Activated CD8-positive, alpha-beta memory T cell treated with anti-CD3 and anti-CD28 coated beads, Interleukin-2, amount 50 U/mL, for 24 hours (primary cell): ENCODE data around the gene CRABP2.
A peak's percentile ranks its signal among the peaks of the same experiment; 100 is the strongest.

Experiments used
- DNase-seq: peaks from one replicate; pipeline ENCODE4 v3.0.0-alpha.2; 2020; ENCODE audit errors: extremely low read depth

The CRABP2 gene

GRCh38 chr1:156705321-156705917 lies at the start of gene CRABP2:
TSS of gene CRABP2 (minus strand) at chr1:156705583. CDS start at chr1:156705446, 137 bp downstream.
- DNase-seq, result no peak

GRCh38 chr1:156754219-156754618 lies 48.8 kb upstream of the CRABP2 start:
- no peak for DNase-seq

- no peak for DNase-seq
These were observed 47.6 kb upstream of the CRABP2 start for GRCh38 chr1:156752843-156753482.

- peak; percentile 93 for DNase-seq
These were observed 46.5 kb upstream of the CRABP2 start for GRCh38 chr1:156751757-156752481.

- no peak for DNase-seq
These were observed 46.0 kb upstream of the CRABP2 start, which contains the start of gene HDGF for GRCh38 chr1:156751451-156751756. TSS of gene HDGF (minus strand) at chr1:156751675. CDS start at chr1:156751429, 246 bp downstream.

GRCh38 chr1:156750711-156751450 lies 45.5 kb upstream of the CRABP2 start:
- DNase-seq, result no peak

- DNase-seq, result no peak
These were observed 44.8 kb upstream of the CRABP2 start for GRCh38 chr1:156750191-156750672.

DNA sequence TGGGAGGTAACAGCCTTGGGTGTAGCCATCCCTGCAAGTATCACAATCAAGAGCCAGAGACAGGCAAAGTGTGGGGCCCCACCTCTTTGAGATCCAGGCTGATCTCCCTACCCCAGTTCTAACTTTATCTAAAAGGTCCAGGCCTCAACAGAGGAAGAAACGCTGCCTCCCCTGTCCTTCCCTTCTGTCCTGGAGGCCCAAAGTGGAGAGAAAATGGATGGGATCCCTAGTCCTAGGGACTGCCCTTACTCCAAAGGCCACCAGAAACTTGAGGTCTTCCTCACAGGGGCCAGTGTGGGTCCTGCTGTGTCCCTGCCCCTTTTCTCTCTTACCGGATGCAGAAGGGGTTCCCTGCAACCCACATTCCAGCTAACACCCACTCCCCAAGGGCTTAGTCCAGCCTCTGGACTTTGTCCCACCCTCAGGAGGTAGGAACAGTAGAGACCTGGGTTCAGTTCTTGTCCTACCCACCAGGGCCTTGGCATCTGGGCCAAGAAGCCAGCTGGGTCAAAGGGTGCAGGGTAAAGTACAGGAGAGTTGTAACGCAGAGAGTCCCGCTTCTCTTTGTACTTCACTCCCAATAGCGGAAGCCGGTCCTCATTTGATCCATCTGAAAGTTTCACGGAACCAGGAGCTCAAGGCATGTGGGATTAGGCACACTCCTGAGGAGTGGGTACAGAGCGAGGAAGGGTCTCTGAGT lies 44.2 kb upstream of the CRABP2 start:
- no peak for DNase-seq

GRCh38 chr1:156748670-156749418 lies 43.5 kb upstream of the CRABP2 start:
- no peak for DNase-seq

DNA sequence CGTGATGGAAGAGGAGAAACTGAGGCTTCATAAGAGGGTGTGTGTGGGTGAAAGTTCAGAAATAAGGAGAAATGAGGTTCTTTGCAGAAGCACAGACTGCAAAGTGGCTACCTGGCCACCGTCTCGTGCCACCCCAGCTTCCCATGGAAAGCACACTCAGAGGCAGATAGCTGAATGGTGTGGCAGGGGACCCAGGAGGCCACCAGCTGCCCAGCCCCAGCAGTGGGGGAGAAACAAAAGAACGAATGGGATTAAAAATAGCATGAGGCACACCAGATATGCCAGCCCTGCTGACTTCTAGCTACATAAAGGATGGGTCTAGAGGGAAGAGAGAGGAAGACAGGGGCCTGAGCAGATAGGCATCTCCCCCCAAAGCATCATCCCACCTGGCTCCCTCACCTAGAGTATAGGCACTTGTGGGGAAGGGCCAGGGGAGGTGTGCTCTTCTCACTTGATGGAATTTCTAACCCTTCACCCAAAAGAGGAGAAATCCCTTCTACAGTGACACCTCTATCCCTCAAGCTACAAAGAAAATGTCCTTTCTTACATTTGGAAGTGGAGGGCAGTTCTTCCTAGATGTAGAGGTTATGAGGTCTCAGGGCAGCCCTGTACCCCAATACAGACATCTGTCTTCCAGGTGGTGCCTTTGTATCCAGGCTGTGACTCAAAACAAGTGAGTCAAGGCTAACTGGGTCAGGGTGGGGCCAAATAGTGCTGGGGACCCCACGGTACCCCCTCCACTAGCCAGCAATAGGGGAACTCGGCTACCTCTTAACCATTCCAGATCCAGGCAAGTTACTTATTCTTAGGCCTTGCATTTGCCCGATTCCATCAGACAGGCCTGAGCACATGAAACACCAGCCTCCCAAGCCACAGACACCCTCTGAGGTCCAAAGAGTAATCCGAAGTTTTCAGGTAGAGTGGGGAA lies 42.6 kb upstream of the CRABP2 start:
- no peak for DNase-seq

DNA sequence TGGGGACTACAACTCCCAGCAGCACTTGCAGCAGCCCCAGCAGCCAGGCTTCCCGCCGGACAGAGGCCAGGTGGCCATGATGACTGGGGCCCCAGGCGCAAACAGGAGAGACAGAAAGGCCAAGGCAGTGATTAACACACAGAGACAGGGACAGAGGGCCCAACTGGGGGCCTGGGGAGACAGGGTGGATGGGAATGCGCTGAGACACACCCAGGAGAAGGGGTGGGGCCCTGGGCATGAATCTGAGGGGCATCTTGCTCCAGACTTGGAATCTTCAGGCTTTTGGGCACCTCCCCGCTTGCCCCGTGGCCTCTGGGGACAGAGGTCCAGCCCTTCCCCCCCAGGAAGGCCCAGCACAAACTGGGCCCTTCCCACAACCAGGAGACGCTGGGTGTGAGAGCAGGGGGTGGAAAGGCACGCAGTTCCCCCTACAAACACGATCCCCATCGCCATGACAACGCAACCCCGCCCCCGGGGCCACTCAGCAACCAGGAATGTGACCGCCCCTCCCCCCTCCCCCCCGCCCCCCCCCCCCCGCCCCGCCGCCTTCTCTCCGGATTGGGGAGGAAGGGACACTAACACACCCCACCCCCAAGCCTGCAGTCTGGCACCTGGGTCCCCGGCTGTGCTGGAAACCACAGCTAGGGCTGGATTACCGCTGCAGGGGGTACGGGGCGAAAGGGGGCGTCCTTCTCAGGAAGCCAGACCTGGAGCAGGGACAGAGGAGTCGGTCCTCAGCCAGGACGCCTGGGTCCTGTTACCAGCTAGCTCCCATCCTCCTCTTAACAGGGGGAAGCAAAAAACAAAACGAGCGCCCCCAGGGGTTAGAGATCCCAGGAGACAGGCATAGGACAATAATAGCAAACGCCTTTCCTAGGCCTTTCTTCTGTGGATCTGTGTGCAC lies 41.6 kb upstream of the CRABP2 start:
- no peak for DNase-seq

DNA sequence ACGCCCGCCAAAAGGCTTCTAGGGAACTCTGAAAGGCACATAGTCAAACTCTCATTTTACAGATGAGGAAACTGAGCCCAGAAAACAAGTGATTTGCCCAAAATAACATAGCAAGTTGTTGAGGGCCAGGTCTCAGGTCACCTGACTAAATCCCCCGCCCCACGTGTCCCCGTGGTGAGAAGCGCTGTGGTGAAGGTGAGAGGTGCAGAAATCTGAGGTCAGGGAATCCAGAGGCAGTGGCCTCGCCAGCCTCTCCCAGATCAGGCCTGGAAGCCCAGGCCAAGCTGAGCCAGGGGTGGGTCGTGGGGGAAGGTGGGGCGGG lies 41.0 kb upstream of the CRABP2 start:
- DNase-seq, result no peak

DNA sequence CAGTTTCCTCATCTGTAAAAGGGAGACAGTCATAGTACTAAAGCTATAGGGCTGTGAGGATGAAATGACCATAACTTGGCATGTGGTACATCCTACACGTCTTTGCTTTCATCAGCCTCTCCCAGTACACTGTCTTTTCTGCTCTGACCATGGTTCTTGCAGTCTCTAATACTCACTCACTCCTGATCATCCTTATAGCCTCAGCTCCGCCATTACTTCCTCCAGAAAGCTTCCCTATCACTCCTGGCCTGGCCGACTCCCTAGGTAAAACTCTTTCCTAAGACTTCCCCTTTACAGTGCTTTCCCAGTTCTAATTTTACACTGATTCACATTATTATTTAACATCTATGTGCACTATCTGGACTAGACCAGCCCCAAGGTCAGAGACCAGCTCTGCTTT lies 40.5 kb upstream of the CRABP2 start:
- DNase-seq, result no peak

DNA sequence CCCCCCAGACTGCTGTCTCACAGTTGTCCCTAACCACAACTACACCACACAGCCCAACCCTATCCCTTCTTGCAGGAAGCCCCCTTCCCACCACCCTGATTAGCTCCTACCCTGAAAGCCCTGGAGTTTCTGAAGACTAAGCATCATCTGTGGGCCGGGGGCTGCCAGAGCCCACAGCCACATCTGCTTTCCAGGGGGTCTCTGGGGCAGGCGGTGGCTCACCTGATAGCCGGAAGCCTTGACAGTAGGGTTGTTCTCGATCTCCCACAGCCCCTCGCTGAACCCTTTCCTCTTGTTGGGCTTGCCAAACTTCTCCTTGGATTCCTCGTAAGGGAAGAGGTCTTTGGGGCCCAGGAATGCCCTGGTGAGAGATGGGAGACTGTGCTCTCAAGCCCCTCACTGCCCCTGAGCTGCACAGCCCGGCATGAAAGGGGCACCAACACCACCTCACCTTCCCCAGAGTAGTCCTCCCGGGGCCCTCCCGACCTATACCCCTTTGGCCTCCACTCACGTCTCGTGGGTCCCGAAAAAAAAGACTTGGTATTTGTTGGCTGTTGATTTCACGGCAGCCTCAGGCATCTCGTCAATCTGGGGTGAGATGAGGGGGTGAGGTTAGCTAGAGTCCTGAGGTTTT lies 39.5 kb upstream of the CRABP2 start:
- no peak for DNase-seq

GRCh38 chr1:156744344-156744743 lies 39.0 kb upstream of the CRABP2 start:
- no peak for DNase-seq

DNA sequence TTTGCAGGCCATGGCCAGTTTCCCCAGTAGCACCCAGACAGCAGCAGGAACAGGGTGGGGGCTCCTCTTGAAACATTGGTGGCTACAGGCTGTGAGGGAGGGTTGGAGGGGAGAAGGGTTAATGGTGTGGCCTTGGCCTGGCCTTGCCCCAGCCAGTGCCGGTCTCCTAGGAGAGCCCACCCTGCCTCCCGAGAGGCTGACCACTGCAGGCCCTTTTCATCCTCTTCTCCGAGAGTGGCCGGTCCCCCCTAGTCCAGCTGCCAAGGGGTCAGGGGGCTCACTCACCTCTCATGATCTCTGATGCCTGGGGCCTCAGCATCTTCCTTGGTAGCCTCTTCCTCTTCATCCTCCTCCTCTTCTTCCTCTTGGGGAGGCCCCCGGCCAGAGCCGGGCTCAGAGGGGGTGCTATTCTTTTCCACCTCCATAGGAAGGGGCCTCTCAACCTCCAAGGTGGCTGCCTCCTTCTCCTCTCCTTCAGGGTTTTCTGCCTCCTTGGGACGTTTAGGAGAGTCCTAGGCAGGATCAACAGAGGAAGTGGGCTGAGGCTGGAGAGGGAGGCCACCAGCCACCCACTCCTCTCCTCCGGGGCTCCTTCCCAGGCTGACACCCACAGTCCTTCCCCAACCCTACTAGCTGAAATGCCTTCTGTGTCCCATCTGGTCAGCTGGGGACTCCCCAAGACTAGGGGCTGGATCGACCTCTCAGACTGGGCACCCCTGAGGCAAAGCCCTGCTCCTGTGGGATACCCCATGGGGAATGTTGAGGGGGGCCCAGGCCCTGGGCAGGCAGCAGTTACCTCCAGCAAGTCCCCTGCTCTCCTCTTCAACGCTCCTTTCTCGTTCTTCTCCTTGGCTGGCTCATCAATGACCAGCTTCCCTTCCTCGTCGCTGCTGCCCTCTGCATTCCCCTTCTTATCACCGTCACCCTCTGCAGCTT lies 38.3 kb upstream of the CRABP2 start:
- no peak for DNase-seq

GRCh38 chr1:156742801-156743200 lies 37.4 kb upstream of the CRABP2 start:
- no peak for DNase-seq
